HG03095 (cell line): ENCODE data around the gene FBXO34.
"Not testable (repeated sequence)": the region's sequence is repeated elsewhere in the genome, so short reads cannot be mapped to it uniquely, and the experiment has no call there.

Experiments
- ATAC-seq: cut with Tn5 transposase; IDR thresholded peaks from one replicate; pipeline ENCODE4 v1.9.1; 2021; ENCODE audit warnings: moderate library complexity; ENCODE audit not compliant: unreplicated experiment

FBXO34 gene

DNA sequence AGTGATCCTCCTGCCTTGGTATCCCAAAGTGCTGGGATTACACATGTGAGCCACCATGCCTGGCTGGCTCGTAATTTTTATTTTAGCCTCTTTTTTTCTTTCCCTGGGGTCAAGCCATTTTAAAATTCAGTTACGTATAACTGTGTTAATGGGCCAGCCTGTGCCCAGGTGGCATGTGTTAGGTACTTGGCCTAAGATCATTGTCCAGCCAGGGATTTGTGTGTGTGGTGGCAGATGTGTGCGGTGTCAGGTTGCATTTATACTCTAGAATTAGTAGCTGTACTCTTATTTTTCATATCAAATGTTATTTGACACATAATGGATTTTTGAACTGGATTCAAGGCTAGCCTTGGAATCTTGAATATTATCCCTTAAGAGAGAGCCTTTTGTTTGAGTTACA, 69.3 kb downstream of the FBXO34 start:
- ATAC-seq = no peak

- ATAC-seq = no peak
Observed at GRCh38 chr14:55341781-55342180, 70.6 kb downstream of the FBXO34 start.

DNA sequence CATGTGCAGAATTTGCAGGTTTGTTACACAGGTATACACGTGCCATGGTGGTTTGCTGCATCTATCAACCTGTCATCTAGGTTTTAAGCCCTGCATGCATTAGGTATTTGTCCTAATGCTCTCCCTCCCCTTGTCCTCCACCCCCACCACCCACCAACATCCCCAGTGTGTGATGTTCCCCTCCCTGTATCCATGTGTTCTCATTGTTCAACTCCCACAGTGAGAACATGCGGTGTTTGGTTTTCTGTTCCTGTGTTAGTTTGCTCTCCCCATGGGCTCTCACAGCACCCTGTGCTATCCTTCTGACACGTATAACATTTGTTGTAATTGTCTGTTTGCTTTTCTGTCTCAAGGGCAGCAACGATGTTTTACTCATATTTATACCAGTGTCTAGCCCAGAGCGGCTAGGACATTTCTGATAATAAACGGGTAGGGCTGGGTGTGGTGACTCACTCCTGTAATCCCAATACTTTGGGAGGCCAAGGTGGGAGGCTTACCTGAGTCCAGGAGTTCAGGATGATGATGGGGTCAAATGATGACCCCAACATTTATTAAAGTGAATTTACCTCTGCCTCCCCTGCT, 73.5 kb downstream of the FBXO34 start:
- not testable (repeated sequence) for ATAC-seq

GRCh38 chr14:55347040-55347439, 75.8 kb downstream of the FBXO34 start:
- no peak for ATAC-seq

- no peak for ATAC-seq
Observed at GRCh38 chr14:55347748-55348147, 76.5 kb downstream of the FBXO34 start.

DNA sequence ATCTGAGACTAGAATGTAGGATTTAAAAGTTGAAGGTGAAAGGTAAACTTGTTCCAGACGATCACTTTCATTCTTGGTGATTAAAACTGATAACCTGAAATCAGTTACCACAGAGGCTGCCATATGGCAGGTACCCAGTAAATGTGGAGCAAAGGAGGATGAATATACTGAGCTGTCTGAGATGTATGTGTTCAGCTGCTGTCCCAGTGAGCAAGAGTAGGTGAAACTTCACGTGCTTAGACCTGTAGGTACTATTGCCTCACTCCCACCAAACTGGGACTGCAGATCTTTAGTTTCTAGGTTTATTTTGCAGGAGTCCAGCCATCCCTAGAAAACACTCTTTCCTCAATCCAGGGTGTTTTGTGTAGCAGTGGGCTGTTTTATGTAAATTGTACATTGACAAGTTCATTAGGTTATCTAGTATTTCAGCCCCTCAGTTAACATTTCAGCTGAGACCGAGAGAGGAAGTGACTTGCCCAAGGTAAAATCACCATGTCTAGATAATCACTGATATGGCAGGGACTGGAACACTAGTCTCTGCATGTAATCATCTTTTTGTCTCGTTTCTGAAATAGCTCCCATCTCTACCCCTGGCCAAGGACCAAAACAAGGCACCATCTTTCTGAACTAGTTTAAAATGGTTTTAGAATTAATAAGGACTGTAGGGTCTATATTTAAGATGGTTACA, 77.7 kb downstream of the FBXO34 start:
- ATAC-seq = peak; percentile 68

GRCh38 chr14:55349565-55349964, 78.3 kb downstream of the FBXO34 start:
- ATAC-seq = no peak

DNA sequence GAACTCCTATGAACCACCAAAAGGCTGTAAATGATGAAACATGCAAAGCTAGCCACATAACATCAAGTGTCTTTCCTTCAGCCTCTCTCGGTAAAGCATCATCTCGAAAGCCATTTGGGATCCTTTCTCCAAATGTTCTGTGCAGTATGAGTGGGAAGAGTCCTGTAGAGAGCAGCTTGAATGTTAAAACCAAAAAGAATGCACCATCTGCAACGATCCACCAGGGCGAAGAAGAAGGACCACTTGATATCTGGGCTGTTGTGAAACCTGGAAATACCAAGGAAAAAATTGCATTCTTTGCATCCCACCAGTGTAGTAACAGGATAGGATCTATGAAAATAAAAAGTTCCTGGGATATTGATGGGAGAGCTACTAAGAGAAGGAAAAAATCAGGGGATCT, 79.2 kb downstream of the FBXO34 start:
- no peak for ATAC-seq

DNA sequence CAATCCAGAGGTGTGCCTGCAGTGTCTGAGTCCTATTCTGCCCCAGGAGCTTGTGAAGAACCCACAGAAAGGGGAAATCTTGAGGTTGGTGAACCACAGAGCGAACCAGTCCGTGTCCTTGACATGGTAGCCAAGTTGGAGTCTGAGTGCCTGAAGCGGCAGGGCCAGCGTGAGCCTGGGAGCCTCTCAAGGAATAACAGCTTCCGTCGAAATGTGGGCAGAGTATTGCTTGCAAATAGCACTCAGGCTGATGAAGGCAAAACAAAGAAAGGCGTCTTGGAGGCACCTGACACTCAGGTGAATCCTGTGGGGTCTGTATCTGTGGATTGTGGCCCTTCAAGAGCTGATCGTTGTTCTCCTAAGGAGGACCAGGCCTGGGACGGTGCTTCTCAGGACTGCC, 79.9 kb downstream of the FBXO34 start:
- no peak for ATAC-seq

GRCh38 chr14:55352201-55352600, 81.0 kb downstream of the FBXO34 start:
- ATAC-seq = no peak

GRCh38 chr14:55353686-55354467, 82.7 kb downstream of the FBXO34 start:
- ATAC-seq = no peak

- peak; percentile 66 for ATAC-seq
Observed at GRCh38 chr14:55354500-55354899, 83.3 kb downstream of the FBXO34 start.

GRCh38 chr14:55355922-55356321, 84.7 kb downstream of the FBXO34 start:
- ATAC-seq = no peak

DNA sequence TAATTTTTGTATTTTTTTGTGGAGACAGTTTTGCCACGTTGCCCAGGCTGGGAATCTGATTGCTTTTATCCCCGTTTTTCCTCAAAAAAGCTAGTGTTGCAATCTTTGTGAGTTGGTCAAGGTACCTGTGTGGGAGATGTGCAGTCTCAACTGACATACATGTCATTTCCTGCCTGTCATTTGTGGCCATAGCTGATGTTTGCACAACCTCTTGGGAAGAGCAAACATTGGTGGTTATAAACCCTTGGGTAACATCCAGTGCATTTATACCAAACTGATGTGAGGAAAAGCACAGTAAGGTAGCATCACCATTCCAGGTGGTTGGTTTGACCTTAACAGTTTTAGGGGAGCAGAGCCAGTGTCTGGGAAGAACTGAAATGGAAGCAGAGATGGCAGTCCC, 85.7 kb downstream of the FBXO34 start:
- no peak for ATAC-seq

DNA sequence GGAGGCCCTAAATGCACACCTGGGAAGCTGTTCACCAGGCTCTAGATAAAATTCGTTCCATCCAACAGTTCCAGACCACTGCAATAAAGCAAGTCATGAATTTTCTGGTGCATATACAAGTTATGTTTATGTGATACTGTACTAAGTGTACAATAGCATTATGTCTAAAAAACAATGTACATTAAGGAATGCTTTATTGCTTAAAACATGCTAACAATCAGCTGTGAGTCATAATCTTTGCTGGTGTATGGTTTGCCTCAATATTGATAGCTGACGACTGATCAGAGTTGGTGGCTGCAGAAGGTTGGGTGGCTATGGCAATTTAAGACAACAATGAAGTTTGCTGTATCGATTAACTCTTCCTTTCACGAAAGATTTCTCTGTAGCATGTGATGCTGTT, 88.1 kb downstream of the FBXO34 start:
- ATAC-seq = no peak

GRCh38 chr14:55361190-55361589, 90.0 kb downstream of the FBXO34 start:
- ATAC-seq = no peak

GRCh38 chr14:55366271-55366670, 95.0 kb downstream of the FBXO34 start:
- no peak for ATAC-seq

- ATAC-seq = no peak
Observed at GRCh38 chr14:55370883-55371455, 99.7 kb downstream of the FBXO34 start.

GRCh38 chr14:55372423-55372822, 101.2 kb downstream of the FBXO34 start:
- no peak for ATAC-seq

DNA sequence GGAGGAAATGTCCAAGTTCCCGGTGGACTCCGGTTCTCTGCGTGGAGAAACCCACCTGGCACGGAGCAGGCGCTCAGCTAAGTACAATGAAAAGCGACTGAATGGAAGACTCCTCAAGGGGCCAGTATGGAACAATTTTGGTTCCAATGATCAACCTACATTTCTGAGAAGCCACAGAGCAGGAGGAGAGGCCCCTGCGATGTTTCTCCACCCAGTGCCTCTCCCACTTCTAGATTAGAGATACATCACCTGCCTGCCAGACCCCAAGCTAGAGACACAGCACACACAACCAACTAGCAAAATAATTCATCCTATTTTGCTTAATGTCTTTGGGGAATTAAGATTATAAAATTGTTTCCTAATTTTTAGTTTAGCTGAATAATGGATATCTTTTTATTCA, 101.6 kb downstream of the FBXO34 start:
- no peak for ATAC-seq

DNA sequence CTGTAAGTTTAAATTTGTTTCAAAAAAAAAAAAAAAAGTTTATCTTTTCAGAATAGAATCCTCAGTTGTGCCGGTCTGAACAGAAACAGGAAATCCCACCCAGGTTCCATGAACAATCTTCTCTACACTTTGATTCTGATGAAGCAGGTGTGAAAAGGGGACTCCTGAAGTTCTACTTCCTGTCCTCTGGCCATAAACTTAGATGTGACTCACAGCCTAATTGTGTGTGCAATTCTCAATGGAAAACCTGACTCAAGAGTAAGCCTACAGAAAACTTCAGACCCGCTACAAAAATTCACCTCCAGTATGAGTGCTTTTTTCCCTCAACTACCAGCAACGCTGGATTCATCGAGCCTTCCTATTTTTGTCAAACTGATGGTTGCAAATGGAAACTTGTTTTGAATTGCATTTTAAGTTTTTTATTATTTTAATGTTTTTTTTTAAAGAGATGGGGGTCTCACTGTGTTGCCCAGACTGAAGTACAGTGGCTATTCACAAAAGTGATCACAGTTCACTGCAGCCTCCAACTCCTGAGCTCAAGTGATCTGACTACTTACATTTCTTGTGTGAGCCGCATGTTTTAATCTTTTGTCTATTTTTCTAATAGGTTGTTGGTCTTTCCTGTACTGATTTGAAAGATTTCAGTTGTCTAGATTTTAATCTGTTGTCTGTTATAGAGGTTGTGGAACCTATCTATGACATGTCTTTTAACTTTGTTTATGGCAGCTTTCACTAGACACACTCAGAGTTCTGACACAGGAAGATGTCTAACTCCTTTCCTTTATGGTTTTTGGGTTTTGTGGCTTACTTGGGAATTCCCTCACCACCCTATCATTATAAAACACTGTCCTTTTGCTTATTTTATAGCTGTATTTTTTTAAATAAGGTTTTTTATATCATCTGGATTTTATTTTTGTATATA, 102.8 kb downstream of the FBXO34 start:
- no peak for ATAC-seq
